Measurements from ENCODE around the gene KRT15.

KRT15 gene

DNA sequence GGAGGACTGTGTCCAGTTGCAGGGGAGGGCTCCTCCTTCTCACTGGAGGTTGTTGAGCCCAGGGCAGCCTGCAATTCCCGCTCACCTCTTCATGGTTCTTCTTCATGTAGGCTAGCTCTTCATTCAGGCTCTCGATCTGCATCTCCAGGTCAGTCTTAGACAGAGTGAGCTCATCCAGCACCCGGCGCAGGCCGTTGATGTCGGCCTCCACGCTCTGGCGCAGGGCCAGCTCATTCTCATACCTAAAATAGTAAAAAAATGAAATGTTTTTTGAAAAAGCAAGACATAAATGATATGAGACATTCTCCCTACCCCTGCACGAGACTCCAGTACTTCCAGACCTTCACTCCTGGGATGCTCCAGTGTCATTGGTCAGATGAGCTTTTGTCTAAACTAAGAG is 15.5 kb downstream of the KRT15 start:
- DNase-seq = no peak

DNA sequence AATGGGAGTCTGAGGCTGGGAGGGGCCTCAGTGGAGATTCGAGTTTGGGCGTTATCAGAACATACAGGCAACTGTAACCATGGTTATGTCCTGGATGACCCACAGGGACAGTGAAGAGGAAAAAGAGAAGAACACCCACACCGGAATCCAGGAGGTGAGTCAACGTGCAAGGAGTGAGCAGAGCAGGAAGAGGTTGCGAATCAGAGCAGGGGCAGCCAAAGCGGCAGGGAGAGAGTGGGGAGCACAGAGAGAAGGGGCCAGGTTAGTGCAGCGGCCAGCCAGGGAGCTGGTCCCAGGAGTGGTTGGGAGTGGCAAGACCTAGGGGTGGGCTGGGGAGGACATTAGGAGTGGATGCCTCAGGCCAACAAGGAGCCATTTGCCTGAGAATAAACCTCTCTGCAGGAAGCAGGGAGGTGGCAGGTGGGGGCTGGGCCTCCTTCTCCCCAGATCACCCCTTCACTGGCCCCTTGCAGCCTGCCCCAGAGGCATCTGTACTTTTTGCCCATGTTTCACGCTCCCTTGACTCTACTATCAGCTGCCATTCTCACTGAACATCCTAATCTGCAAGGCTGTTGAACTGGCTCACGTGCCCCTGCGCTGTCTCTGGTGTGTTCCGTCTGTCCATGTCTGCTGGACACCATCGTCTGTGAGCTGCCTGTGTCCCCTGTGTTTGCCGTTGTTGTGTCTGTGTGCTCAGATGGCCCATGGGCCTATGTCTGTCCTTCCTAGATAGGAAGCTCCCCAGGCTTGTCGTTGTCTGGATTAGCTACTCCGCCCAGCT is 18.4 kb downstream of the KRT15 start:
- DNase-seq = peak; percentile 13 to 31

DNA sequence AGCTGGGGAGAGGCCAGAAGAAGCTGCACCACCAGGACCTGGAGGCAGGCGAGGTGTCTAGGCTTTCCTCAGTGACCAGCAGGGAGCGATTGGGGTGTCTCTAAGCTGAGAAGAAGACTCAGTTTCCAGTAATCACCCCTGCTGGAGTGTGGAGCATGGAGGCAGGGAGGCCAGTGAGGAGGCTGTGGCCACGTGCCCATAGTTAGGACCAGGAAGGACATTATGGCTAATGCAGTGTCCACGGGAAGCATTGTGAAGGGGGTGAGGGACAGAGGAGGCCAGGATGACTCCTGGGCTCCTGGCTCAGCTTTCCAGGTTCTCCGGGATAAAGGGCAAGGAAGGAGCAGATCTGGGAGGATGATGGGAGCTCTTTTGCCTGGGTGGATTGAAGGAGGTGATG is 19.0 kb downstream of the KRT15 start:
- DNase-seq = no peak

DNA sequence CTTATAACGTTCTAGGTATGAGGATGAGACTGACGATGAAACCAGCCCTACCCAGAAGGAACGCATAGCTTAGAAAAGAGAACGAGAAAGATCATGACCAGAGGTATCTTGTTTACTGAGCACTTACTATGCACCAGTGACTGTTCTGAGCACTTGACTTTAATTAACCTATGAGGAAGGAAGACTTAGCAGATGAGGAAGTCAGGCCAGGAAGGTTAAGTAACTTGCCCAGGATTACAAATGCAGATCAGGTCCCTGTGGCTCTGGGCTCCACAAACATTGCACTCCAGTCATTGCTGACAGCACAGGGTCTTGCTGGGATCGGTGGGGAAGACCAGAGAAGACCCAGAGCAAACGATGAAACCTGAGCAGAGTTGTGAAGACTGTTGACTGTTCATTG is 20.4 kb downstream of the KRT15 start:
- DNase-seq = peak; percentile 70 to 73

DNA sequence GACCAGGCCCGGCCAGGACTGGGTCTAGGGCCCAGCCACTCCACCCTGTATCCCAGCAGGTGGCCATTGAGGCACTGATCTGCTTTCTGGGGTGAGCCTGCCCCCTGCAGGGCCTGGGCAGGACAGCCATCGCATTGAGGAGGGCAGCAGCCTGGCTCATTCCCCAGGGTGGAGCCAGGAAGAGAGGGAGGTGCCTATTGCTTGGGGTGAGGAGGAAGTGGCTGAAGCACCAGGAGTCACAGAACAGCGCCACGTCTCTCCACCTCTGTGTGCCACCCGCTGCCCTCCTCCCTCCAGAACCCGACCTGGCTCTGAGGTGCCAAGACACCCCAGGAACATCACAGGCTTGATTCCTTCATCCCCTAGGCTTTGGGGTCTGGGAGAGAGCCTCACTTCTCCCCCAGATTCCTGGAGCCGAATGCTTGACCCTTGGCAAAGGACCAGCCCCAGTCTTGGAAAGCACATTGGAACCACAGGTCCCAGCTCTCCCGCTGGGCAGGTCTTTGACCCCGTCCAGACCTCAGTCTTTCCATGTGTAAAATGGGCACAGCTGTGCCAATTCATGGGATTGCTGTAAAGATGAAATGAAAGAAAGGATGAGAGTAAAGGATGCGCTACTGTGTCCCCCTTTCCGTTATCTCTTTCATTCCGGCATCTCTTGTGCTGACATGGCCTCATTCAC is 21.7 kb downstream of the KRT15 start:
- peak; percentile 79 to 86 for DNase-seq

DNA sequence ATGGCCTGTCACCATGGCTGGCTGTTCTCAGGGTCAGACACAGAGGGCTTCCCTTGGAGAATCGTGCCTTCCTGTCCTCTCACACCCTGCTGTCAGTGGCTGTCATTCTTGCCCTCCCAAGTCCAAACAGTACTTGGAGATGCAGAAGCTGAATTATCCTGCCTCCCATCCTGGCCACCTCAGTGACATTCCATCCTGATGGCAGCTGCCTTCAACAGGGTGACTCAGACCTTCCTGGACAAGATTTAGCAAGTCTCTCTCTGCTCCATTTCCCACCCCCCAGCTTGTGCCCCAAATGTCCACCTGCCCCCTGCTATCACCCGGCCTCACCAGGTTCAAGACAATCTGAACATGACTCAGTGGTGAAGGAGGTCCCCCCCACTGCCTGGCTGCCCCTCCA is 24.2 kb downstream of the KRT15 start:
- no peak for DNase-seq

DNA sequence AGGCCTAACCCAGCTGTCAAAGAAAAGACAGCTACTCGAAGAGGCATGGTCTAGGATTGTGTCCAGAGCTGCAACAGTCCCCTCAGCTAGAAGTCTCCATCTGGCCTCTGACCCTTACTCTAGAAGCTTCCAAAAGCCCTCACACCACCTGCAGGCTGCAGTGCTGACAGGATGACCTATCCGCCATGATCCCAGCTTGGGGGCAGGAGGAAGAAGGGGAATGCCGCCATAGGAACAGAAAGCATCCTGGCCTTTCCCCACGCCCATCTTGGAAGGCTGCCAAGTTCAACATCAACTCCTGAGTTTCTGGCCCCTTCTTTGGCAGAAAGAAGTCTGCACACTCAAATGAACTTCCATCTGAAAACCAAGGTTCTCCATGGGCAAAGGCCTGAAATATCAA is 25.9 kb downstream of the KRT15 start:
- DNase-seq = peak; percentile 17 to 26

DNA sequence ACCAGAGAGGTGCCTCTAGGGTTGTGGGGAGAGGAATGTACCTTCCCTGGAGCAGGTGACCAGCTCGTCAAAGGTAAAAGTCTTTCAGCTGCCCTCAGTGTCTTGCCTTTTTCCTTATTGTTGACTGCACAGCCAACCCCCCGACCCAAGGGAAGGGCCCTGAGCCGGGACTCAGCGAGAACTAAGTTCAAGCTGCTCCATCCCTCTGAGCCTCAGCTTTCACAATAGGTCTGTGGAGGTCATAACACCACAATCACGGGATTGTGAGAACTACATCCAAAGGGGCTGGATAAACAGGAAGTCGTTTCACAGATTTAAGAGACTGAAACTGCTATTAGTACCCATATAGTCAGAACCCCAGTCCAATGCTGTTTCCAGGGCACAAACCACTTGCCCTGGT is 26.3 kb downstream of the KRT15 start:
- peak; percentile 78 to 83 for DNase-seq

DNA sequence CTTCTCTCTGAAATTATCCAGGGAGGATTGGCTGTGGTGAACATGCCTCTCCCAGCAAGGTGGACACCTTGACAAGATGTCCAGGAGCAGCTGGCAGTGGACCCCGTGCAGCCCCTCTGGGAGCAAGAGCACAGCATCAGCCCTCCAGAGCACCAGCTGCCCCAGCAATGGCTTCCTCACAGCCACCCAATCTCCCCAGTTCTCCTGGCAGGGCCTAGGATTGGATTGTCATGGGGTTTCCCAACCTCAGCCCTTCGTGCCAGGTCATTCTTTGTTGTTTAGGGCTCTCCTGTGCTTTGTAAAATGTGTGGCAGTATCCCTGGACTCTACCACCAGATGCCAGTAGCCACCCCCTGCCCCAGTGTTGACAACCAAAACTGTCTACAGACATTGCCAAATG is 27.2 kb downstream of the KRT15 start:
- no peak for DNase-seq

DNA sequence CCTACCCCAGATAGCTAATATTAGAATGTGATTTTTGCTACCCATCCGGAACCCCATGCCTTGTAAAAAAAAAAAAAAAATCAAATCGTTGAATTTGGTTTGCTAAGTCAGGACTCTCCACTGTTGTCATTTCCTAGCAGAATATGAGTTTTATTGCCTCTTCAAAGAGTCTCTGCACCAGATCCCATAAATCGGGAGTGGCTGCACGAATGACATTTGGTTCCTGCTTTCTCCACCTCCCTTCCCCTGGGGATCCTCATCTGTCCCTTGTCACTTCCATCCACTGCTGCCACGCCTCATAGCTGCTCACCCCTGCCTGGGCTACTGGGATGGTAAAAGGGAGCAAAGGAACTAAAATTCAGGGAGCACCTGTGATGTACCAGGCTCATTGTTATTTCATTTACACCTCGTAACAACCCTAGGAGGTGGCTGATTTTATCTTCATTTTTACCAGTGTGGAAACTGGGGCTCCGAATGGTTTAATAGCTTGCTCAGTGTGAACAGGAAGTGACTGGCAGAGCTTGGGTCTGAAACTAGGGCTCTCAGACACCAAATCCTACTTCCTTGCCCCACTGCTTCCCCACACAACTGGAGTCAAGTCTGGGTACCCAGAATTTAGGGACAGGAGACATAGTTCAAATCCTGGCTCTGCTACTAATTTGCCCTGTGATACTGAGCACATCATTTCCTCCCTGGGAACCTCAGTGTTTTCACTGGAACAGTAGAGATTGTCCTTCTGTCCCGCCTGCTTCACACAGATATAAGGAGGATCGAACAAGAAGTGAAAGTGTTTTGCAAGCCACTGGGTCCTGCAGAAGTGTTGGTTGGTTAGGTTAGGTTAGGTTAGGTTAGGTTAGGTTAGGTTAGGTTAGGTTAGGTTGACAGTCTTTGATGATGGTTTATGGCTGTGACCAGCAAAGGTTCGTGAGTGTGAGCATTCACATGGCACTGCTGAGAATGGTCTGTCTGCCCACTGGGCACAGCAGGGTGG is 28.4 kb downstream of the KRT15 start:
- peak; percentile 16 to 28 for DNase-seq

DNA sequence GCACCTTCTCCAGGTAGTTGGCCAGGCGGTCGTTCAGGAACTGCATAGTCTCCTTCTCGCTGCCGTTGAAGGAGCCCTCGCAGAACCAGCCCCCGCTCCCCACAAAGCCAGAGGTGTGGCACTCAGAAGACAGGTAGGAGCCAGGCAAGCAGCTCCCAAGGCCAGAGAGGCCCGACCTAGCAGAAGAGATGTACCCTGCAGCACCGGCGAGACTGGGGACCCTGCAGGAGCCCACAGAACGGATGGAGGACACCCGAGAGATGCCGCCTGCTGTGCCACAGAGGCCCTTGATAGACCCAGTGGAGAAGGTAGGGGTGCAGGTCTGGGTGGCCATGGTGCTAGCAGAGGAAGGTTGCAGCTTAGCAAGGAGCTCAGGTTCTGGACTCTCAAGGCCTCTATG is 29.2 kb downstream of the KRT15 start, which contains the start of gene KRT36:
TSS of gene KRT36 (minus strand) at position 380 of the 400 bp plus-strand sequence. CDS start at position 334, 46 bp downstream.
- DNase-seq = no peak

DNA sequence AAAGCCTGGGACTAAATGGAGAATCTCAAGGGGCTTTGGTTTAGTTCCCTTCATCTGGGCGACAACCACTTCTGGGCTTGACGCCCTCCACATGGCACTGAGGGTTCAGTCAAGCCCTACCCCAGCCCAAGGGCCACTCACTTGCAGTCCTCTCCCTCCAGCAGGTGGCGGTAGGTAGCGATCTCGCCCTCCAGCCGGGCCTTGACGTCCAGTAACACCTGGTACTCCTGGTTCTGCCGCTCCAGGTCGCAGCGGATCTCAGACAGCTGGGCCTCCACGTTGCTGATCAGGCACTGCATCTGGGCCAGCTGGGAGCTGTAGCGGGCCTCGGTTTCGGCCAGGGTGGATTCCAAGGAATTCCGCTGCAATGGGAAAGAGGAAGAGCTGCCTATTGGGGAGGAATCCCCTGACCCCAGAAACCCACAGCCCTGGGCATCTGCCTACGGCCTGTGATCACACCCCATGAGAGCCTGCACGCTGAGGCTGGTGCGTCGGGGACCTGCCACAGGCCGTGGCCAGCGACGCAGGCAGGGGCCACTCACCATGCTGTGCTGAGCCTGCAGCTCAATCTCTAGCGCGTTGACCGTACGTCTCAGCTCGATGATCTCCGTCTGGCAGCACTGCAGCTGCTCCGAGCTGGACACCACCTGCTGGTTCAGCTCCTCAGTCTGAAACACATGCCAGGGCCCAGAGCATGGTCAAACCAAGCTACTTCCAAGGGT is 31.7 kb downstream of the KRT15 start:
- DNase-seq = peak in 1 of 2 donors; percentile 48

DNA sequence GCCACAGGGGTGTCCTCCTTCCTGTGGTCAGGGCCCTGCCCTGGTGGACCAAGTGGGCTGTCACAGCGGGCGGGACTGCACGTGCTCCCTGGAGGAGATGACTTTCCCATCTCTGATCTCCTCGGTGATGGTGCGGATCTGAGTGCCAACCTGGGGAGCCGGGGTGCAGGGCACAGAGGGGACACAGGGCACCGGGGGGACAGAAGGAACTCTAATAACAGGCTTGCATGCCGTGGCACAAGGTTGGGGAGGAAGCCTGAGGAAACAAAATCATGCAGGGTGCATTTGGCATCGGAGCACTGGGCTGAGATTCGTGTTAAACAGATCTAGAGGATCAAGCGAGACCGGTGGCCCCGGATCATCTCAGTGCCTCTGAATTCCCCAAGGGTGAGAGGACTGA is 32.4 kb downstream of the KRT15 start:
- DNase-seq = no peak

DNA sequence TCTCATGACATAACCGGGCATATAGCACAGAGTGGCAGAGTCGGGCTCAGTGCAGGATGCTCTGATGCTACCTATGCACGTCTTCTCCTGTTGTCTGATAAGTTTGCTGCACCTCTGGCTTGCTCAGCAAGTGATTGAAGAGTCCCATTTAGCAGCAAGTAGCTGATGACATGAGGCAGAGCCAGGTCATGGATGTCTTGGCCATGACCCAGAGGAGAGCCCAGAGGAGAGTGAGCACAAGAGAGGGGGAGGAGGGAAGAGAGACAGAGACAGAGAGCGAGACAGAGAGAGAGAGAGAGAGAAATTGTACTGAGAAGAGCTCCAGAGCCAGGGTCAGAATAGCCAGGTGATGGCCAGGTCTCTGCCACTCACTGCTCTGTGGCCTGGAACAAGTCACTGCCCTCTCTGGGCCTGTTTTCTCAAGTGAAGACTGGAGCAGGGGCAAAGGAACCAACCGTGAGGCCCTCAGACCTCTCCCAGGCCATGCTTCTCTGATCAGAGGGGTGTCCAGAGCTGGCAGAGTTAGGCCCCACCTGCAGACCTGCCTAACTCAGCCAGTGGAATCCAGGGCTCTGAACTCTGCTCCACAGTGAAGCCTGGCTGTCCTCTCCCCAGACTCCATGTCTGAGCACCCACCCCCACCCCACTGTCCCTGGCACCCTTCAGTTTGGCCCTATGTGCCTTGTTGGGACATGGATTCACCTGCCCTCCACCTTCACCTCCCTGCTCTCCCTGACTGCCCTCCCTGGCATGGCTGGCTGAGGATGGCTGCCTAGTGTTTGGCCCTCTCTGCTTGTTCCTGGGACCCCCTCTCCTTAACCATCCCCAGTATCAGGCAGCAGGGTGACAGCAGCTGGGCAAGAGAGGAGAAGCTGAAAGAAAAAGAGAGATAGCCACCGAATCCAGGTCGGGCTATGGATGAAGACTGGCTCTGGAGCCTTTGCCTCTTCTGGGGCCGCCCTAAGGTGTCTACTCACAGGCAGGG is 33.5 kb downstream of the KRT15 start:
- DNase-seq = no peak

DNA sequence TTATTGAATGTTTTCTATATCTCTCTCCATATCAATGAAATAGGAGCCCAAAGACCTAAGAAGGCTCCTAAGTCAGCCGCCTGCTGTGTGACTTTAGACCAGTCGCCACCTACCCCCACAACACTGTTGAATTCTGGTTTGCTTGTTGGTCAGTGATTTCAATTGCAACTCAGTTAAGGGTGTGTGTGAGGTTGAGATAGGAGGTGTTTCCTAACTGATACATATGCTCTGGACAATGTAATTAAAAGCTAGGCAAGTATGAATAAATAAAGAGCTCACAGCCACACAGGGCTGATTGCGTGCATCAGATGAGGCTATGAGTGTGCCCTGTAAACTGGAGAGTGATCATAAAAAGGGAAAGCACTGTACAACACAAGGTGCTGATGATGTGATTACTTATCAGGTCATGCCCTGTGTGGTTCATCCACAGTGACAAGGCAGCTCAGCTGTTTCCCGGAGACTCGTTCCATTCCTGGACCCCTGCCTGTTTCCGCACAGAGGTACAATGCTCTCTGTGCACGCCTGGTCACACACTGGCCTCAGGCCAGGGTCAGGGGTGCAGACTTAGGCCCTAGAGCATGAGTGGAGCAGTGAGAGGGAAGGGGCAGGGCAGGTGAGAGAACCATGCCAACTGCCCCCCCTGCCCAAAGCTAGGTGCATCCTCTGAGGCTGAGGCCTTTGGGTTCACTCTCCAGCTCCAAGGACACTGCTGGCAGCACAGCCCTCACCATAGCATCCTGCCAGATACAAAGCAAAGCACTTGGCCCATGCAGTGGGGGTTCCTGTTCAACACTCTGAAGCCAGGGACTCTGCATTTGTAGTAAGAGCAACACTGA is 34.5 kb downstream of the KRT15 start:
- DNase-seq = no peak

DNA sequence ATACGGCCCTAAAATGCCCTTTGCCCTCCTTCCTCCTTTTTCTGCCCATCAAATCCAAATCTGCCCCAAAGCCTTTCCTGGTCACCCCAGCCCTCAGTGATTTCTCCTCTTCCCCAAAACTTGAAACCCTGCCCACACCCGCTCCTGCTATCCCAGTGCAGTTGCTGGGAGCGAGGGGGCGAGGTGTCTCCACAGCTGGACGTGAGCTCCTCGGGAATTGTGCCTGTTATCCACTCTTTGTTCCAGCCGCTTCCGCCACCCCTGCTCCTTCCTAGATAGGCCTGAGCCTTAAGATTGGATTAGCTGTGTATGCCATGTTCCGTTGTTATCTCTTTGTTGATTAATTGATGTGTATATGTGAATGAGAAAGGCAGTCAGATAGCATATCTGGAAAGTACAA is 35.2 kb downstream of the KRT15 start:
- no peak for DNase-seq

DNA sequence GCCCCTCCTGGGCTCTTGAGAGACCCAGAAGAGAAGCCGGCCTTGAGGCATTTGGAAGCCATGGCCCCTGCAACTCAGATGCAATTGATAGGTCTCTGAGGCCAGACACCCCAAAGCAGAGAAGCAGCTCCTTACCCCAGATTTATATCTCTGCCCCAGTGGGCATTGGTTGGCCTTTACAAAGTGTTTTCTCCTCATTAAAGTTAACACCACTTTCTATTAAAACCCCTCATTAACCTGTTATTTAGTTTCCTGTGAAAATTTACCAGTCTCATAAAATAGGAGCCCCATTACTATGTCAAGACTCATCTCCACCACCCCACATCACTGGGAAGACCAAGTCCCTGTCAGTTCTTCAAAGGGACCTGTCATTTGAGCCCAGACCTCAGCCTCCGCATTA is 37.7 kb downstream of the KRT15 start, which contains the start of gene KRT35:
TSS of gene KRT35 (minus strand) at position 116 of the 400 bp plus-strand sequence. CDS start at position 62, 54 bp downstream.
- no peak for DNase-seq

DNA sequence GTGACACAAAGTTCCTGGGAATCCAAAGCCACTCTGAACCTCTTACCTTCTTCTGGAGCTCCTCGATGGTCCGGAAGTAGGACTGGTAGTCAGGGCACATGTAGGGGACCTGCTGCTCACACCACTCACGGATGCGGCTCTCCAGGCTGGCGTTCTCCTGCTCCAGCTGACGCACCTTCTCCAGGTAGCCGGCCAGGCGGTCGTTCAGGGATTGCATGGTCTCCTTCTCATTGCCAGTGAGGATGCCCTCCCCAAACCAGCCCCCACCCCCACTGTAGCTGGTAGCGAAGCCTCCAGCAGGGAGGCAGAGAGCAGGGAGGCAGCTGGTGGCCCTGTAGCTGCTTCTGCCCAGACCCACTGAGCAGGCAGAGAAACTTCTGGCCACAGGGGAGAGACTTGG is 38.1 kb downstream of the KRT15 start:
- no peak for DNase-seq

DNA sequence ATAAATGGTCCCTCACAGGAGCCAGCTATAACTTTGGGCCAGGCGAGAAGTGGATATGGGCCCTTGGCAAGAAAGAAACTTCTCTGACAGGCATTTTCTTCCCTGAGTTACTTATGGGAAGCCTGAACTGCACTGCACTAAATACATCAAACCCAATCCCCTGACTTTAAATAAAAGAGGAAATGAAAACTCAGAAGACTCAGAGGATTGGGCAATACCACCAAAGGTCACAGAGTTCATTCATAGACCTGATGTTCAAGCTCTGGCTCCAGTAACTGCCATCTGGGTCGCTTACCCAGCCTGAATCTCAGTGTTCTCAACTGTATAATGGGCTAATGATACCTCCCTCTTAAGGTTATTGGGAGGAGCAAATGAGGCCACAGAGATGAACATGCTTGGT is 38.6 kb downstream of the KRT15 start:
- DNase-seq = peak in 1 of 2 donors; percentile 20

DNA sequence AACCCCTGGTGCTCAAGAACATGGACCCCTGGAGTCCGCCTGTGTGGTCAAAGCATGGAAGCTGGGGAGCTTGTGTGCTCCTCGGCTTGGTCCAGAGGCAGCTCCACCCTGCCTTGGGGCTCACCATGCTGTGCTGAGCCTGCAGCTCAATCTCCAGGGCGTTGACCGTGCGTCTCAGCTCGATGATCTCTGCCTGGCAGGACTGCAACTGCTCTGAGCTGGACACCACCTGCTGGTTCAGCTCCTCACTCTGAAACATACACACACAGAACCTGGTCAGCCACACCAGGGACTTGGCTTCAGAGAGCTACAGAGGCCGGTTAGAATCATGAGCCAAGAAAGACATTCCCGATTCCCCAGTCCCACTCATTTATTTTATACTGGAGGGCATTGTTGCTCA is 40.5 kb downstream of the KRT15 start:
- no peak for DNase-seq

Data from inflammatory macrophage treated with lipopolysaccharide for 1 hour (primary cell).